GM21576 (cell line): ENCODE measurements around the gene ITGB4.

ENCODE experiments used
- ATAC-seq: cut with Tn5 transposase; IDR thresholded peaks from one replicate; pipeline ENCODE4 v1.9.1; 2021; ENCODE audit warnings: mild to moderate bottlenecking, moderate library complexity; ENCODE audit not compliant: unreplicated experiment

The ITGB4 gene

GRCh38 chr17:75695830-75696271, 25.4 kb upstream of the ITGB4 start:
- ATAC-seq, result no peak

- ATAC-seq, result no peak
Observed at GRCh38 chr17:75697651-75698291, 23.5 kb upstream of the ITGB4 start.

- ATAC-seq, result no peak
Observed at GRCh38 chr17:75698659-75699058, 22.6 kb upstream of the ITGB4 start.

GRCh38 chr17:75701288-75701687, 20.0 kb upstream of the ITGB4 start:
- ATAC-seq, result no peak

- no peak for ATAC-seq
Observed at GRCh38 chr17:75703191-75703590, 18.1 kb upstream of the ITGB4 start.

GRCh38 chr17:75703591-75703990, 17.7 kb upstream of the ITGB4 start:
- no peak for ATAC-seq

- ATAC-seq, result no peak
Observed at GRCh38 chr17:75704963-75705875, 16.0 kb upstream of the ITGB4 start.

GRCh38 chr17:75706042-75706728, 15.1 kb upstream of the ITGB4 start:
- no peak for ATAC-seq

GRCh38 chr17:75707079-75707571, 14.1 kb upstream of the ITGB4 start:
- ATAC-seq, result no peak

GRCh38 chr17:75712446-75712845, 8.8 kb upstream of the ITGB4 start:
- no peak for ATAC-seq

- no peak for ATAC-seq
Observed at GRCh38 chr17:75719732-75720131, 1.5 kb upstream of the ITGB4 start.

- ATAC-seq, result no peak
Observed at GRCh38 chr17:75721463-75722011, 278 bp downstream of the ITGB4 start.

- no peak for ATAC-seq
Observed at GRCh38 chr17:75722076-75722475, 817 bp downstream of the ITGB4 start.

- no peak for ATAC-seq
Observed at GRCh38 chr17:75722542-75723095, 1.4 kb downstream of the ITGB4 start.

- no peak for ATAC-seq
Observed at GRCh38 chr17:75723171-75723930, 2.1 kb downstream of the ITGB4 start.

- no peak for ATAC-seq
Observed at GRCh38 chr17:75724016-75725003, 3.1 kb downstream of the ITGB4 start.

- no peak for ATAC-seq
Observed at GRCh38 chr17:75725504-75725903, 4.2 kb downstream of the ITGB4 start.

- no peak for ATAC-seq
Observed at GRCh38 chr17:75727391-75727790, 6.1 kb downstream of the ITGB4 start.

GRCh38 chr17:75729351-75729750, 8.1 kb downstream of the ITGB4 start:
- ATAC-seq, result no peak
